GM23248 (cell line): ENCODE results near the gene GPA33.

Experiments
- EZH2 ChIP-seq: fragments of 200-600 bp; sonication (generic); IDR thresholded peaks from 2 replicates; pipeline ENCODE4 v1.6.1; 2018; ENCODE audit warnings: antibody characterized with exemption, mild to moderate bottlenecking; ENCODE audit not compliant: insufficient read depth, poor library complexity, severe bottlenecking
- EZH2phosphoT487 ChIP-seq: fragments of 200-600 bp; sonication (generic); IDR thresholded peaks from 2 replicates; pipeline ENCODE4 v1.6.1; 2018; ENCODE audit warnings: antibody characterized with exemption, moderate library complexity, mild to moderate bottlenecking, low read depth; ENCODE audit not compliant: insufficient read depth

DNA sequence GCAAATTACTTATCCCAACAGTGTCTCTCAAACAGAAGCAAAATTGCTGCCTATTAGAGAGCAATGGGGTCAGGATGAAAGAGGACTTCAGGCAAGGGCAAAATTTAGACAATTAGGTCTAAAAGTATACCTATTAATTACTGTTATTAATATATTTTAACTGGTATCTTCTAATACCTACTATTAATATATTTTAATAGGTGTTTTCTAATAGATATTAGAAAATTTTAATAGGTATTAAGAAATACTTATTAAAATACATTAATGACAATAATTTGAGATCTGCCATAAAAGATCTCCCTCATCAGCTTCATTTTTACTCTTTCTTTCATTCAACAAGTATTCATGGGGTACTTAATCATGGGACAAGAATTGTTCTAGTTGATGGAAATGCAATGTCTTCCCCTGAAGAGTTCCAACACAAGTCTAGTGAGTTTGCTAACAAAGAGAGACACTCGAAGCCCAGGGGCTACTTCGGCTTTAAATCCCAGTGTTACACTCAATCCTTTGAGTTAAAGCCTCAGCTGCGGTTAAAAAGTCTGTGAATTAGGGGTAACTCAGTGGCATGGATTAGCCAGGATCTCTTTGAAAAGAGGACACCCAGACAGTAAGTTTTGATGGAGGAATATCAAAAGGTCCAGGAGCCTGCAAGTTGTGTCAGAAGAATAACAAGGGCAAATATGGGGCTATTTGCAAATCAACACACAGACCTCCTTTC, 47.8 kb upstream of the GPA33 start:
- TF ChIP-seq EZH2 (no peak), EZH2phosphoT487 (no peak)
